SK-N-SH (cell line): ENCODE results near the gene SPTSSB. TPM values are rescaled to one million over a fixed set of nuclear protein-coding genes. Genes with fewer than 3 reads are reported as not detected.

Experiments used
- CTCF ChIA-PET: fragments of 300-600, 350-600 bp; formaldehyde crosslinking; extraction: SDS; loops from one replicate; lab custom pipeline; 2021; lab: Yijun Ruan, JAX
- POLR2A ChIA-PET: fragments of 350-600 bp; sonication (Branson Sonifier 250); formaldehyde crosslinking; extraction: SDS; loops from one replicate; lab custom pipeline; 2020; ENCODE audit warnings: antibody characterized with exemption, inconsistent platforms; lab: Yijun Ruan, JAX
- DNase-seq: peaks from one replicate; pipeline ENCODE4 v3.0.0; 2012
- H2AFZ ChIP-seq: fragments of 200-600 bp; sonication (generic); 2 replicates; pipeline ENCODE4 v1.8.1; 2016; ENCODE audit warnings: antibody characterized with exemption, mild to moderate bottlenecking, low read depth
- H3F3A ChIP-seq: fragments of 200-600 bp; sonication (generic); replicated peaks from 2 replicates; pipeline ENCODE3; 2016; ENCODE audit warnings: antibody characterized with exemption, mild to moderate bottlenecking; ENCODE audit not compliant: insufficient read depth
- H3K27ac ChIP-seq, 2 experiments: fragments of 200-500 bp in 1 of 2; fragments of 200-600 bp in 1 of 2; sonication (Bioruptor generic) in 1 of 2; sonication (generic), shearing (Covaris generic) in 1 of 2; 2 replicates each; pipeline versions ENCODE4 v1.5.1 to v1.6.1; 2014 to 2016; ENCODE audit warnings: low read depth in 2 of 2, inconsistent platforms in 1 of 2, low read length in 1 of 2, mild to moderate bottlenecking in 1 of 2, mixed read lengths in 1 of 2
- H3K27me3 ChIP-seq: fragments of 200-600 bp; sonication (generic), shearing (Covaris generic); 2 replicates; pipeline ENCODE4 v1.6.1; 2016; ENCODE audit warnings: mixed run types; ENCODE audit not compliant: insufficient read depth
- H3K36me3 ChIP-seq, 2 experiments: fragments of 200-500 bp in 1 of 2; fragments of 200-600 bp in 1 of 2; sonication (Bioruptor generic) in 1 of 2; sonication (generic) in 1 of 2; replicated peaks in 1 of 2; 2 replicates each; pipeline versions ENCODE3 to v1.5.1; 2014 to 2016; ENCODE audit warnings: low read length in 1 of 2, mild to moderate bottlenecking in 1 of 2; ENCODE audit not compliant: insufficient read depth in 2 of 2, control insufficient read depth in 1 of 2
- H3K4me1 ChIP-seq, 2 experiments: fragments of 200-500 bp in 1 of 2; fragments of 200-600 bp in 1 of 2; sonication (Bioruptor generic) in 1 of 2; sonication (generic), shearing (Covaris generic) in 1 of 2; 2 replicates each; pipeline versions ENCODE4 v1.5.1 to v1.6.1; 2014 to 2016; ENCODE audit warnings: low read depth in 1 of 2, low read length in 1 of 2, mixed run types in 1 of 2; ENCODE audit not compliant: insufficient read depth in 2 of 2, control insufficient read depth in 1 of 2
- H3K4me2 ChIP-seq: fragments of 200-600 bp; sonication (generic), shearing (Covaris generic); 2 replicates; pipeline ENCODE4 v1.6.1; 2017; ENCODE audit warnings: mixed run types
- H3K4me3 ChIP-seq, 2 experiments: fragments of 200-500 bp in 1 of 2; fragments of 200-600 bp in 1 of 2; sonication (Bioruptor generic) in 1 of 2; sonication (generic), shearing (Covaris generic) in 1 of 2; 2 replicates each; pipeline versions ENCODE4 v1.5.1 to v1.8.1; 2014 to 2016; ENCODE audit warnings: low read depth in 2 of 2, inconsistent platforms in 1 of 2, low read length in 1 of 2, mild to moderate bottlenecking in 1 of 2, mixed read lengths in 1 of 2, moderate library complexity in 1 of 2
- H3K79me2 ChIP-seq: fragments of 200-600 bp; sonication (generic); 2 replicates; pipeline ENCODE4 v1.8.1; 2017; ENCODE audit warnings: mild to moderate bottlenecking; ENCODE audit not compliant: insufficient read depth
- H3K9ac ChIP-seq: fragments of 200-600 bp; sonication (generic); 2 replicates; pipeline ENCODE4 v1.6.1; 2017; ENCODE audit warnings: mixed run types
- H3K9me2 ChIP-seq: fragments of 200-600 bp; sonication (generic); 2 replicates; pipeline ENCODE4 v1.6.1; 2017; ENCODE audit warnings: mixed run types
- H3K9me3 ChIP-seq: fragments of 200-600 bp; sonication (generic); 2 replicates; pipeline ENCODE4 v1.6.1; 2017; ENCODE audit warnings: mixed run types, mild to moderate bottlenecking, moderate library complexity
- H4K20me1 ChIP-seq: fragments of 200-600 bp; sonication (generic); 2 replicates; pipeline ENCODE4 v1.6.1; 2017; ENCODE audit warnings: mild to moderate bottlenecking, mixed run types; ENCODE audit not compliant: insufficient read depth
- EP300 ChIP-seq, 2 experiments: IDR thresholded peaks; 2 replicates each; pipeline versions ENCODE4 v1.4.0 to v1.6.1; 2012; ENCODE audit warnings: borderline replicate concordance in 1 of 2, low read depth in 1 of 2, low read length in 1 of 2
- FOSL2 ChIP-seq: IDR thresholded peaks from 2 replicates; pipeline ENCODE4 v1.4.0; 2012; ENCODE audit warnings: low read depth, mild to moderate bottlenecking, moderate library complexity, borderline replicate concordance
- FOXJ3 ChIP-seq: sonication (generic); formaldehyde crosslinking; IDR thresholded peaks from 2 replicates; pipeline ENCODE4 v1.5.1; 2020; ENCODE audit warnings: mild to moderate bottlenecking, missing genetic modification reagents
- FOXM1 ChIP-seq: IDR thresholded peaks from 2 replicates; pipeline ENCODE4 v1.4.0; 2012; ENCODE audit warnings: low read depth, mild to moderate bottlenecking
- GABPA ChIP-seq: IDR thresholded peaks from 2 replicates; pipeline ENCODE4 v1.4.0; 2012; ENCODE audit warnings: low read depth, mild to moderate bottlenecking
- GATA2 ChIP-seq: sonication (generic); formaldehyde crosslinking; IDR thresholded peaks from 2 replicates; pipeline ENCODE4 v1.5.0; 2020; ENCODE audit warnings: mild to moderate bottlenecking, missing genetic modification reagents
- MEF2A ChIP-seq: IDR thresholded peaks from 2 replicates; pipeline ENCODE4 v1.4.0; 2012; ENCODE audit warnings: low read depth, borderline replicate concordance
- NFIC ChIP-seq: IDR thresholded peaks from 2 replicates; pipeline ENCODE4 v1.4.0; 2012; ENCODE audit warnings: borderline replicate concordance
- RAD21 ChIP-seq: IDR thresholded peaks from 2 replicates; pipeline ENCODE4 v1.6.1; 2012; ENCODE audit warnings: mild to moderate bottlenecking, low read length
- RCOR1 ChIP-seq: fragments of 150-350 bp; IDR thresholded peaks from 2 replicates; pipeline ENCODE4 v1.6.1; 2017; ENCODE audit warnings: antibody characterized with exemption, low read length
- RFX5 ChIP-seq: IDR thresholded peaks from 2 replicates; pipeline ENCODE4 v1.6.1; 2012; ENCODE audit warnings: mild to moderate bottlenecking, improper control_type of control experiment, low read length
- SIN3A ChIP-seq: IDR thresholded peaks from 2 replicates; pipeline ENCODE4 v1.6.1; 2012; ENCODE audit warnings: low read depth, mild to moderate bottlenecking, low read length, moderate library complexity, borderline replicate concordance
- TAF1 ChIP-seq: IDR thresholded peaks from 2 replicates; pipeline ENCODE4 v1.6.1; 2012; ENCODE audit warnings: low read depth, mild to moderate bottlenecking, low read length, moderate library complexity, borderline replicate concordance
- TCF12 ChIP-seq: IDR thresholded peaks from 2 replicates; pipeline ENCODE4 v1.4.0; 2012
- WGBS: methylation state at CpG from one replicate; pipeline ENCODE4 v1.1.6; 2017; ENCODE audit warnings: low lambda C conversion rate; 5-methylcytosine and 5-hydroxymethylcytosine counted together
- polyA plus RNA-seq, 3 experiments: library from polyadenylated mRNA; depleted of rRNA; stranded (reverse); fragments of >200 nt; gene quantifications; 2 replicates each; pipeline ENCODE4 v1.2.3, GENCODE V29; 2012
- TF ChIP-seq, protein P1 (sequence below): IDR thresholded peaks from 2 replicates; pipeline ENCODE4 v1.6.1; 2012; ENCODE audit warnings: mild to moderate bottlenecking, low read depth, low read length, moderate library complexity
- TF ChIP-seq, protein P2 (sequence below): fragments of 150-350 bp; IDR thresholded peaks from 2 replicates; pipeline ENCODE4 v1.6.1; 2017; ENCODE audit warnings: antibody characterized with exemption, low read length, low read depth, borderline replicate concordance
- TF ChIP-seq, protein P3 (sequence below): IDR thresholded peaks from 2 replicates; pipeline ENCODE4 v1.4.0; 2012; ENCODE audit warnings: low read depth, borderline replicate concordance
- TF ChIP-seq, protein P4 (sequence below): IDR thresholded peaks from 2 replicates; pipeline ENCODE4; 2012

Gene SPTSSB
- polyA plus RNA-seq, 1 of the 3 experiments (the other 2 are of a cell fraction), result 0.07 TPM

DNA sequence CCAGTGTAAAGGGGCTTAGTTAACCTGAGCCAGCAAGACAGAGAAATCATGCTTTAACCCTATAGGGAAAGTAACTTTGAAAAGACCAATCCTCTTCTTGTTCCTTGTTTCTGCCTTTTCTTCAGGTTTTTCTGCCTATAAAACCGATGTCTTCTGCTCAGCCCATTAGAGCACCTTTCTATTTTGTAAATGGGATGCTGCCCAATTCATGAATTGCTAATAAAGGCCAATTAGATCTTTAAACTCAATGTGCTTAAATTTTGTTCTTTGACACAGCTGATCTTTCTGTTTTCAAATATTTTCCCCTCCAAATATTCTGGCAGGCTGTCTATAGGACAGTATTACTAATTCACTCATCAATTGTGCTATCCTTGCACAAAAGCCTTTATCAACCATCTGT lies 33.8 kb upstream of the SPTSSB start:
- Histone ChIP-seq H3K9me3 (no peaks in the 10 kb centered on the region), H3K9me2 (no peaks in the 10 kb centered on the region), H3F3A (no peaks in the 10 kb centered on the region), H3K79me2 (no peaks in the 10 kb centered on the region), H3K9ac (no peak overlapping the region), H3K36me3 (no peaks in the 10 kb centered on the region), H3K4me2 (no peak overlapping the region)
- POLR2A ChIA-PET, result no interaction called here
- no peak for DNase-seq
- 24% methylated on average over 1 of the region's 1 CpG for WGBS
- TF ChIP-seq FOXM1, result no peak
- no peak for TF ChIP-seq RAD21
- TF ChIP-seq, protein P1, sequence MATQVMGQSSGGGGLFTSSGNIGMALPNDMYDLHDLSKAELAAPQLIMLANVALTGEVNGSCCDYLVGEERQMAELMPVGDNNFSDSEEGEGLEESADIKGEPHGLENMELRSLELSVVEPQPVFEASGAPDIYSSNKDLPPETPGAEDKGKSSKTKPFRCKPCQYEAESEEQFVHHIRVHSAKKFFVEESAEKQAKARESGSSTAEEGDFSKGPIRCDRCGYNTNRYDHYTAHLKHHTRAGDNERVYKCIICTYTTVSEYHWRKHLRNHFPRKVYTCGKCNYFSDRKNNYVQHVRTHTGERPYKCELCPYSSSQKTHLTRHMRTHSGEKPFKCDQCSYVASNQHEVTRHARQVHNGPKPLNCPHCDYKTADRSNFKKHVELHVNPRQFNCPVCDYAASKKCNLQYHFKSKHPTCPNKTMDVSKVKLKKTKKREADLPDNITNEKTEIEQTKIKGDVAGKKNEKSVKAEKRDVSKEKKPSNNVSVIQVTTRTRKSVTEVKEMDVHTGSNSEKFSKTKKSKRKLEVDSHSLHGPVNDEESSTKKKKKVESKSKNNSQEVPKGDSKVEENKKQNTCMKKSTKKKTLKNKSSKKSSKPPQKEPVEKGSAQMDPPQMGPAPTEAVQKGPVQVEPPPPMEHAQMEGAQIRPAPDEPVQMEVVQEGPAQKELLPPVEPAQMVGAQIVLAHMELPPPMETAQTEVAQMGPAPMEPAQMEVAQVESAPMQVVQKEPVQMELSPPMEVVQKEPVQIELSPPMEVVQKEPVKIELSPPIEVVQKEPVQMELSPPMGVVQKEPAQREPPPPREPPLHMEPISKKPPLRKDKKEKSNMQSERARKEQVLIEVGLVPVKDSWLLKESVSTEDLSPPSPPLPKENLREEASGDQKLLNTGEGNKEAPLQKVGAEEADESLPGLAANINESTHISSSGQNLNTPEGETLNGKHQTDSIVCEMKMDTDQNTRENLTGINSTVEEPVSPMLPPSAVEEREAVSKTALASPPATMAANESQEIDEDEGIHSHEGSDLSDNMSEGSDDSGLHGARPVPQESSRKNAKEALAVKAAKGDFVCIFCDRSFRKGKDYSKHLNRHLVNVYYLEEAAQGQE, result no peak
- no peak for TF ChIP-seq EP300 (IDR thresholded peaks at IDR 0.05; ENCODE audit: borderline replicate concordance in 1 of 2, low read depth in 1 of 2, low read length in 1 of 2)
- no peak for TF ChIP-seq TAF1
- TF ChIP-seq MEF2A, result no peak
- TF ChIP-seq RCOR1, result no peak
- no peak for TF ChIP-seq NFIC
- TF ChIP-seq, all 33 proteins: peak for 0
- H3K4me3 ChIP-seq, result no peak overlapping the region
- no peak overlapping the region for H2AFZ ChIP-seq
- no peaks in the 10 kb centered on the region for H4K20me1 ChIP-seq
- peaks cover 0 to 13% of the 10 kb centered on the region in 2 experiments; a peak in 2 of 4 replicates for H3K4me1 ChIP-seq
- H3K27me3 ChIP-seq, result no peaks in the 10 kb centered on the region
- CTCF ChIA-PET, result interaction anchor here (1.1 to 1.6 kb wide), 2 partner anchors 33 to 130 kb away, joined by 3 to 5 read pairs; partner anchors contain the start of gene SPTSSB
- H3K27ac ChIP-seq, result no peak overlapping the region

DNA sequence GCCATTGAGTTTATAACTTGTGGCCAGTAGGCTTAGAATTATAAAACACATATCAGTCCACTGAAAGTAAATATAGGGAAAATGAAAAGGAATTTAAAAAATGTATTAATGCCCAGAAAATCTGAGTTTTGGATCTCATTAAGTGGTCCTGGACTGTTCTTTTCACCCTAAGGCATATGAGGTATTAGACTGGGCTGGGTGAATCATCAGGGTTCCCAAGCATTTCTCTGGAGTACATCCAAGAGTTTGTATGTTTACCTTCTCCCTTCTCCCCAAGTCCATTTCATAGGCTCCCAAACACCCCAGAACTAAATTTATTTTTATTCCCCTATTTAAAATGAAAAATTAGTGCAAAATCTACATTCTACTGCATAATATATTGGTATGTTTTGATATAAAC lies 31.9 kb upstream of the SPTSSB start:
- Histone ChIP-seq H3K27ac (no peak overlapping the region), H3K4me1 (peaks cover 0 to 13% of the 10 kb centered on the region in 2 experiments; a peak in 2 of 4 replicates), H3K9me3 (no peaks in the 10 kb centered on the region), H3K4me2 (no peak overlapping the region), H3K4me3 (no peak overlapping the region), H3K9me2 (no peaks in the 10 kb centered on the region), H3K36me3 (no peaks in the 10 kb centered on the region)
- no peak for TF ChIP-seq FOSL2
- TF ChIP-seq, protein P1, result no peak
- TF ChIP-seq, protein P2, sequence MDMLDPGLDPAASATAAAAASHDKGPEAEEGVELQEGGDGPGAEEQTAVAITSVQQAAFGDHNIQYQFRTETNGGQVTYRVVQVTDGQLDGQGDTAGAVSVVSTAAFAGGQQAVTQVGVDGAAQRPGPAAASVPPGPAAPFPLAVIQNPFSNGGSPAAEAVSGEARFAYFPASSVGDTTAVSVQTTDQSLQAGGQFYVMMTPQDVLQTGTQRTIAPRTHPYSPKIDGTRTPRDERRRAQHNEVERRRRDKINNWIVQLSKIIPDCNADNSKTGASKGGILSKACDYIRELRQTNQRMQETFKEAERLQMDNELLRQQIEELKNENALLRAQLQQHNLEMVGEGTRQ, result no peak
- no peak for TF ChIP-seq SIN3A
- no peak for TF ChIP-seq RAD21
- TF ChIP-seq, protein P3, sequence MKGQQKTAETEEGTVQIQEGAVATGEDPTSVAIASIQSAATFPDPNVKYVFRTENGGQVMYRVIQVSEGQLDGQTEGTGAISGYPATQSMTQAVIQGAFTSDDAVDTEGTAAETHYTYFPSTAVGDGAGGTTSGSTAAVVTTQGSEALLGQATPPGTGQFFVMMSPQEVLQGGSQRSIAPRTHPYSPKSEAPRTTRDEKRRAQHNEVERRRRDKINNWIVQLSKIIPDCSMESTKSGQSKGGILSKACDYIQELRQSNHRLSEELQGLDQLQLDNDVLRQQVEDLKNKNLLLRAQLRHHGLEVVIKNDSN, result no peak
- no peak for TF ChIP-seq TCF12
- TF ChIP-seq, protein P4, sequence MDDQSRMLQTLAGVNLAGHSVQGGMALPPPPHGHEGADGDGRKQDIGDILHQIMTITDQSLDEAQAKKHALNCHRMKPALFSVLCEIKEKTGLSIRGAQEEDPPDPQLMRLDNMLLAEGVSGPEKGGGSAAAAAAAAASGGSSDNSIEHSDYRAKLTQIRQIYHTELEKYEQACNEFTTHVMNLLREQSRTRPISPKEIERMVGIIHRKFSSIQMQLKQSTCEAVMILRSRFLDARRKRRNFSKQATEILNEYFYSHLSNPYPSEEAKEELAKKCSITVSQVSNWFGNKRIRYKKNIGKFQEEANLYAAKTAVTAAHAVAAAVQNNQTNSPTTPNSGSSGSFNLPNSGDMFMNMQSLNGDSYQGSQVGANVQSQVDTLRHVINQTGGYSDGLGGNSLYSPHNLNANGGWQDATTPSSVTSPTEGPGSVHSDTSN, result no peak
- no peak for TF ChIP-seq GATA2
- no peak for TF ChIP-seq FOXJ3 (CRISPR knock-in tag)
- TF ChIP-seq GABPA, result no peak
- TF ChIP-seq RFX5, result no peak
- no peak for TF ChIP-seq RCOR1
- no peak for TF ChIP-seq MEF2A
- TF ChIP-seq, all 33 proteins: peak for 0
- POLR2A ChIA-PET, result no interaction called here
- Histone ChIP-seq H3K27me3 (no peaks in the 10 kb centered on the region), H3K9ac (no peak overlapping the region), H2AFZ (no peak overlapping the region), H3F3A (no peaks in the 10 kb centered on the region), H3K79me2 (no peaks in the 10 kb centered on the region), H4K20me1 (no peaks in the 10 kb centered on the region)
- CTCF ChIA-PET, result interaction anchor here (2.6 kb wide), 1 partner anchor 129 kb away, joined by 9 read pairs; no protein-coding TSS in a partner anchor
- no peak for DNase-seq
